Lower leg skin (tissue), 3 donors: Measurements from ENCODE around the gene PCYOX1L.

ENCODE experiments used
- CTCF ChIP-seq, 3 donors: fragments of 450-650 bp; IDR thresholded peaks; one replicate each; pipeline ENCODE4 v1.5.1; 2016; ENCODE audit warnings: antibody characterized with exemption in 3 of 3, mild to moderate bottlenecking in 3 of 3, moderate library complexity in 2 of 3
- POLR2A ChIP-seq, 2 donors: fragments of 450-650 bp; IDR thresholded peaks; one replicate each; pipeline ENCODE4 v1.6.1; 2016 to 2017; ENCODE audit warnings: antibody characterized with exemption in 2 of 2, mild to moderate bottlenecking in 1 of 2, moderate library complexity in 1 of 2

GRCh38 chr5:149338364-149338763 is 19.5 kb upstream of the PCYOX1L start:
- no peak for TF ChIP-seq CTCF (IDR thresholded peaks at IDR 0.05)
- no peak for TF ChIP-seq POLR2A (IDR thresholded peaks at IDR 0.05)
